ENCODE measurements around the gene CASP9.
"Not testable (repeated sequence)": the region's sequence is repeated elsewhere in the genome, so short reads cannot be mapped to it uniquely, and the experiment has no call there.

Gene CASP9

DNA sequence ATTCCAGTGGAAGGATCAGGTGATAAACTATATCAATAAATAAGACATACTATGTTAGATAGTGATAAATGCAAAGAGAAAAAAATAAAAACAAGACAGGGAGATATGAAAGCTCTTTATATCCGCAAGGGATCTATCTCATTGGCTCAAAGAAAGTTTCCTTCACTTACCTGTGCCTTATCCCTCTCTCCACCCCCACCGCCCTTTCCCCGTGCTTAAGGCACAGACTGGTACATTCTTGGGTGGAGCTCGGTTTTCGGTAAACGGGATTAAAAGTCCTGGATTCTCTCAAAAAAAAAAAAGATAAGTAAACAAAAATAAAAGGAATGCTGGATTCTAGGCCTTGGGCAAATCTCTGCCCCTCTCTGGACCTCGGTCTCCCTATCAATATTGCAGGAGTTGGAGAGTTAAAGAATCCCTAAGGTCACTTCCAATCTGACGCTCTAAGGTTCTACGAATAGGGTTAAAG lies 2.0 kb upstream of the CASP9 start:
- no peak for DNase-seq (ENCODE audit: low read depth in 1 of 2, low spot score in 1 of 2)

- no peak for DNase-seq (ENCODE audit: low read depth in 1 of 2, low spot score in 1 of 2)
These were observed 1.3 kb upstream of the CASP9 start for GRCh38 chr1:15525050-15526020.

- DNase-seq (ENCODE audit: low read depth in 1 of 2, low spot score in 1 of 2) = peak; percentile 99 to 100
These were observed 451 bp upstream of the CASP9 start for GRCh38 chr1:15524283-15525049.

DNA sequence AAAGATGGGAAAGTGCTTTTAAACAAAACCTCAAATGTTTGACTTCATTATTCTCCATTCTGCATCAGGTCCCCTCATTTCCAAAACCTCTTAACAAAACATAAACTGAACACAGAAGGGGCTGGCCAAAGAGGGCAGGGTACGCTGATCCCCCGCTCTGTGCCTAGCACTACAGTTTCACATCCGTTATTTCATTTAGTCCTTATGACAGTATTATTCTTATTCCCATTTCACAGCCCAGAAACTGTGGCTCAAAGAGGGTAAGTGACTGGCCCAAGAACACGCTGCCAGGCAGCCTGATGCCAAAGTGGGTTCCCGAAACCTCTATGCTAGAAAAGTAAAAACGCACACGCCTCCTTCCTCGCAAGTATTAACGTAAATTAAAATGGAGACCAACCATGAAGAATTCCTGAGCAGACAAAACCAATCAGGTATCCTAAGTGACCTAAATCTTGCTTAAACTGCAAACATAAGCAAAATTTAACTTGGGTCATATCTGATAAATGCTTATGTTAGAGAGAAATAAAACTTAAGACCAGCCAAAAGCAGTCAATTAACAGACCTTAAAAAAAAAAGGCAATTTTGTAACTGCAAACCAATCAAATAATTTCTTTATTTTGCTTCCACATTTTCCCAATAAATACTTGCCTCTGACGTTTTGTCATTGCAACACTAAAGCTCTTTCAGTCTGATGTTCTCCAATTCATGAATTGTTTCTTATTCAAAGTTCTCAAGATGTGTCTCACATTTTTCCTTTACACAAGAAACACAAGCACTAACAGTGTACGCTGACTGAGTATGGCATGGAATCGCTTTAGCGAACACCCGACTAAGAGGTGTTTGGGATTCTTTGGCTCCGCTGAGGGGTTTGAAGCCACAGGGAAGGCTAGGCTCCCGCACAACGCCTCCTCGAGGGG lies 653 bp downstream of the CASP9 start:
- DNase-seq (ENCODE audit: low read depth in 1 of 2, low spot score in 1 of 2) = no peak

DNA sequence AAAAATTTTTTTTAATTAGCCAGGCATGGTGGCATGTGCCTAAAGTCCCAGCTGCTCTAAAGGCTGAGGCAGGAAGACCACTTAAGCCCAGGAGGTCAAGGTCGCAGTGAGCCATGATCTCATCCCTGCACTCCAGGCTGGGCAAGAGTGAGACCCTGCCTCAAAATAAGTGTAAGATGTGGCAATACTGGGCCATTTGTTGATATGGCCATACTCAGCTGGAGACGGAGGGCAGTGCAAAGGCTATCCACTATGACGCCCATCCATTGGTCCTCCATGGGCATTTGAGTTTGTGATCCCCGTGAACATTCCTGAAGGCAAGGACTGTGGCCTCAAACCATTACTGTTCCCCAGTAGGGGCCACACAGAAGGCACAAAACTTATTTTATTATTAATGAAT lies 1.5 kb downstream of the CASP9 start:
- DNase-seq (ENCODE audit: low read depth in 1 of 2, low spot score in 1 of 2) = no peak

- not testable (repeated sequence) for DNase-seq (ENCODE audit: low read depth in 1 of 2, low spot score in 1 of 2)
These were observed 2.7 kb downstream of the CASP9 start for GRCh38 chr1:15521206-15521906.

GRCh38 chr1:15519625-15520024 lies 4.4 kb downstream of the CASP9 start:
- no peak for DNase-seq (ENCODE audit: low read depth in 1 of 2, low spot score in 1 of 2)

DNA sequence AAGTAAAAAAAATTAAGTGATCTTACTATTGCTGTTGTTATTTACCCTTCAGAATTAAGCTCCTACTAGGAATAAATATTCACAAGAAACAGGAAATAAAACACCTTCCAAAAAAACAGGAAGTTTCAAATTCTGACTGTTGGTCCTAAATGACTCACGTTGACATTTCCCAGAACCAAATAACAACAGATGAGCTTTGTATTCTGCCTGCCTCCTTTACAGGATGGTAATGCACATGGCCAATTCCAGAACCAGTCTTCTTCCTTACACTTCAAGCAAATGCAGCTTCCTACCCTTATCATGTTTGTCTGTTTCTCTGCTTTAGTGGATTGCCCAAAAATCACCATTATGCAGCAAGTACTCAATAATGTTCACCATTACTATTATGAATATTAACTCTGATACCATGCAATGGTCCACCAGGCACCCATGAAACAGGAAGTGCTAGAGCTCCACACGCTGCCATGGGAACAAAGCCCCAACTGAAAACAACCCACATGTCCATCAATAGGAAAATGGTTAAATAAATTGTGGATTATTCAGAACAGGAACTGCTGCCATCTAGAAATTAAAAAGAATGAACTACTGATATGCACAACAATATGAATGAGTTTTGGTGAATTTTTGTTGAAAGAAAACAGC lies 8.9 kb downstream of the CASP9 start:
- no peak for DNase-seq (ENCODE audit: low read depth in 1 of 2, low spot score in 1 of 2)

GRCh38 chr1:15514557-15514956 lies 9.5 kb downstream of the CASP9 start:
- not testable (repeated sequence) for DNase-seq (ENCODE audit: low read depth in 1 of 2, low spot score in 1 of 2)

GRCh38 chr1:15513919-15514318 lies 10.1 kb downstream of the CASP9 start:
- DNase-seq (ENCODE audit: low read depth in 1 of 2, low spot score in 1 of 2) = no peak

- DNase-seq (ENCODE audit: low read depth in 1 of 2, low spot score in 1 of 2) = no peak
These were observed 10.8 kb downstream of the CASP9 start for GRCh38 chr1:15513192-15513591.

GRCh38 chr1:15510611-15511405 lies 13.2 kb downstream of the CASP9 start:
- DNase-seq (ENCODE audit: low read depth in 1 of 2, low spot score in 1 of 2) = no peak

DNA sequence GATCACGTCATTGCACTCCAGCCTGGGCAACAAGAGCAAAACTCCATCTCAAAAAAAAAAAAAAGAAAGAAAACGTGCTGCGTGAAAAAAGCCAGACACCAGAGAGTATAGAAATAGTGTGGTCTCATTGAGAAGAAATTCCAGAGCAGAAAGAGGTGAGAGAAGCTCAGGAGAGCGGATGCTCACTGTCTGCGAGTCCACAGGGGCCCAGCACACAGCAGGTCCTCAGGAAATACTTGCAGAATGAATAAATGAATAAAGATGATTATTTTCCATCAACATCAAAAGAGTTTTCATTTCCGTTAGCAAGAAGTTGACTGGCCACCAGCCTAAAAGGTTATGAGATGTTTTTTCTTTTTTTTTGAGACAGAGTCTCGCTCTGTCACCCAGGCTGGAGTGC lies 14.4 kb downstream of the CASP9 start:
- DNase-seq (ENCODE audit: low read depth in 1 of 2, low spot score in 1 of 2) = no peak

GRCh38 chr1:15508700-15509487 lies 15.1 kb downstream of the CASP9 start:
- DNase-seq (ENCODE audit: low read depth in 1 of 2, low spot score in 1 of 2) = no peak

DNA sequence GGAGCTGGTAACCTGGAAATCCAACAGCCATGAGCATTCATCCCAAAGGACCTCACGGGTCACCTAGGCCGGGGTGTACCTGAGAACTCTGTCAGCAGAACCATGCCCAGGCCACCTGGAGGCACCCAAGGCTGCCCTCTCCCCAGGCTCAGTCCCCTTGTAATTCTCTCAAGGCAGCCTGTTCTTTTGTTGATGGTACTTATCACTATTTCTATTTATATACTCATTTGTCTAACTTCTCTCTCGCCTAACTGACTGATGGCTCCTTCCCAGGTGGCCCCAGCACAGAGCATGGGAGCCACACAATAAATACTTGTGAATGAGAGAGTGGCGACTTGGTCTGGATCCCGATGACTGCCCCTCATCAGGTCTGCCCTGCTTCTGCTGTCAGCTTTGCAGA lies 16.7 kb downstream of the CASP9 start:
- no peak for DNase-seq (ENCODE audit: low read depth in 1 of 2, low spot score in 1 of 2)

DNA sequence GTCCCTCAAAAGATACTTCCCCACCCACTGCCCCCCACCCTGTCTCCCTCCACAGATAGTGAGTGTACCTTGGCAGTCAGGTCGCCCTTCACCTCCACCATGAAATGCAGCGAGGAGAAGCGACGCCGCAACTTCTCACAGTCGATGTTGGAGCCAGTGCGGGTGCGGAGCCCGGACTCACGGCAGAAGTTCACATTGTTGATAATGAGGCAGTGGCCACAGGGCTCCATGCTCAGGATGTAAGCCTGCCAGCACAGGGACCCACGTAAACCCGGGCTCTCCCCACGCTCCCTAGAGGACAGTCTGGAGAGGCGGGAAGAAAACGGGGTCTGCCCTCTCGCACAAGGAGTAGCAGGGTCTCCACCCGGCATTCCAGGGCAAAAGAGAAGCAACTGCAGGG lies 17.2 kb downstream of the CASP9 start:
- DNase-seq (ENCODE audit: low read depth in 1 of 2, low spot score in 1 of 2) = no peak

GRCh38 chr1:15504436-15504835 lies 19.6 kb downstream of the CASP9 start:
- no peak for DNase-seq (ENCODE audit: low read depth in 1 of 2, low spot score in 1 of 2)

Measured in activated T-helper 1 cell treated with anti-CD3 and anti-CD28 coated beads, Interleukin-2, amount 50 U/mL, for 16 hours (primary cell).